Brain microvascular endothelial cell (primary cell): ENCODE results near the gene PDE4D.
A peak's percentile ranks its signal among the peaks of the same experiment; 100 is the strongest.

Experiments
- DNase-seq: peaks from one replicate; pipeline ENCODE4 v3.0.0-alpha.2; 2020
- H3K27ac ChIP-seq: fragments of 250-450 bp; sonication (Bioruptor Pico); 2 replicates; pipeline ENCODE4 v1.5.1; 2020; ENCODE audit warnings: mild to moderate bottlenecking, moderate library complexity
- H3K27me3 ChIP-seq: fragments of 250-450 bp; sonication (Bioruptor Pico); replicated peaks from 2 replicates; pipeline ENCODE4 v1.5.1; 2020; ENCODE audit warnings: mild to moderate bottlenecking
- H3K36me3 ChIP-seq: fragments of 250-450 bp; sonication (Bioruptor Pico); replicated peaks from 2 replicates; pipeline ENCODE4 v1.5.1; 2020; ENCODE audit warnings: mild to moderate bottlenecking
- H3K4me3 ChIP-seq: 2 replicates; pipeline ENCODE4 v1.5.1; 2011; ENCODE audit warnings: low read depth, mild to moderate bottlenecking, control low read depth, low read length, moderate library complexity
- CTCF ChIP-seq: IDR thresholded peaks from 2 replicates; pipeline ENCODE4 v1.5.1; 2011; ENCODE audit warnings: low read depth, mild to moderate bottlenecking, moderate library complexity, low read length, control low read depth, inconsistent platforms; ENCODE audit errors: missing control alignments
- in situ Hi-C: cut with HindIII; loops from 2 replicates; pipeline ENCODE4 v1.10.0; 2017; ENCODE audit warnings: low sequenced_read_pairs, low pct_ligation_motif_present

The PDE4D gene

GRCh38 chr5:59067956-59068656 is 825.4 kb downstream of the PDE4D start:
- TF ChIP-seq CTCF, result no peak
- Histone ChIP-seq H3K4me3 (no peak overlapping the region), H3K36me3 (no peaks in the 10 kb centered on the region), H3K27me3 (no peaks in the 10 kb centered on the region), H3K27ac (peak overlapping the region; percentile 5)
- no peak for DNase-seq
- in situ Hi-C loops, result no loop called here

GRCh38 chr5:59066367-59067163 is 827.0 kb downstream of the PDE4D start:
- H3K27me3 ChIP-seq, result no peaks in the 10 kb centered on the region
- H3K27ac ChIP-seq, result peak overlapping the region; percentile 95
- no peaks in the 10 kb centered on the region for H3K36me3 ChIP-seq
- TF ChIP-seq CTCF, result no peak
- DNase-seq, result peak; percentile 89
- in situ Hi-C loops, result no loop called here
- H3K4me3 ChIP-seq, result no peak overlapping the region

- TF ChIP-seq CTCF, result no peak
- no peak for DNase-seq
- Histone ChIP-seq H3K4me3 (no peak overlapping the region), H3K27ac (peak overlapping the region; percentile 95), H3K36me3 (no peaks in the 10 kb centered on the region), H3K27me3 (no peaks in the 10 kb centered on the region)
- in situ Hi-C loops, result no loop called here
Measured at GRCh38 chr5:59065554-59065953, 828.0 kb downstream of the PDE4D start.

- DNase-seq, result no peak
- Histone ChIP-seq H3K36me3 (no peaks in the 10 kb centered on the region), H3K27me3 (no peaks in the 10 kb centered on the region), H3K4me3 (no peak overlapping the region), H3K27ac (no peak overlapping the region)
- in situ Hi-C loops, result no loop called here
- no peak for TF ChIP-seq CTCF
Measured at GRCh38 chr5:59064293-59064692, 829.2 kb downstream of the PDE4D start.

GRCh38 chr5:59062986-59063683 is 830.4 kb downstream of the PDE4D start:
- in situ Hi-C loops, result no loop called here
- TF ChIP-seq CTCF, result no peak
- DNase-seq, result no peak
- Histone ChIP-seq H3K27ac (no peak overlapping the region), H3K27me3 (no peaks in the 10 kb centered on the region), H3K4me3 (no peak overlapping the region), H3K36me3 (no peaks in the 10 kb centered on the region)
